SK-N-MC (cell line): ENCODE measurements around the gene ATF5.

ENCODE experiments used
- EZH2 ChIP-seq: fragments of 200-600 bp; sonication (generic); IDR thresholded peaks from one replicate; pipeline ENCODE4 v1.6.1; 2017; ENCODE audit warnings: antibody characterized with exemption
- FOXP2 ChIP-seq: optimal IDR thresholded peaks from 2 replicates; pipeline ENCODE3; 2011; ENCODE audit warnings: mild to moderate bottlenecking, moderate library complexity; ENCODE audit not compliant: insufficient read depth; ENCODE audit errors: extremely low read length, control extremely low read depth
- POLR2AphosphoS5 ChIP-seq: IDR thresholded peaks from 2 replicates; pipeline ENCODE4 v1.6.1; 2012; ENCODE audit warnings: mild to moderate bottlenecking, low read depth, low read length, borderline replicate concordance

GRCh38 chr19:49954933-49955332 is 25.9 kb downstream of the ATF5 start:
- TF ChIP-seq EZH2 (no peak), POLR2AphosphoS5 (no peak), FOXP2 (no peak)
